Activated T-helper 2 cell treated with anti-CD3 and anti-CD28 coated beads, Interferon-gamma antibody, Interleukin-2, Interleukin-4, amounts not matched to agents 10 μg/mL and 5 μg/mL and 100 μg/mL, durations not matched to agents 14 hours and 24 hours and 36 hours (primary cell): Measurements from ENCODE around the gene PTPRN2. TPM values are rescaled to one million over a fixed set of nuclear protein-coding genes. Genes with fewer than 3 reads are reported as not detected.

Experiments used
- DNase-seq: peaks from one replicate; pipeline ENCODE4 v3.0.0; 2021; ENCODE audit warnings: low spot score
- H3K27ac Mint-ChIP-seq: one replicate; pipeline ENCODE4 v1.8.0; 2021; ENCODE audit warnings: mixed read lengths
- H3K27me3 Mint-ChIP-seq: one replicate; pipeline ENCODE4 v1.8.0; 2021; ENCODE audit warnings: low read depth, mixed read lengths
- H3K36me3 Mint-ChIP-seq: one replicate; pipeline ENCODE4 v1.8.0; 2021; ENCODE audit warnings: low read depth, mixed read lengths
- H3K4me1 Mint-ChIP-seq: one replicate; pipeline ENCODE4 v1.8.0; 2021; ENCODE audit warnings: low read depth, mixed read lengths
- H3K4me3 Mint-ChIP-seq: one replicate; pipeline ENCODE4 v1.8.0; 2021; ENCODE audit warnings: low read depth, mild to moderate bottlenecking, moderate library complexity, mixed read lengths
- H3K9me3 Mint-ChIP-seq: one replicate; pipeline ENCODE4 v1.8.0; 2021; ENCODE audit warnings: mixed read lengths
- intact Hi-C: fragments of 100-400 bp; cut with micrococcal nuclease; formaldehyde crosslinking; loops from one replicate; pipeline ENCODE4 v1.15.1; 2023
- total RNA-seq: library from RNA; stranded (reverse); gene quantifications from 2 replicates; pipeline ENCODE4 v1.2.3, GENCODE V29; 2022

PTPRN2 gene
- total RNA-seq, 1 donor from 2014 or later = 1.3 TPM

GRCh38 chr7:158329014-158329610 is 258.5 kb downstream of the PTPRN2 start:
- Mint-ChIP-seq H3K27ac (no peak overlapping the region), H3K9me3 (peaks cover 50% of the 10 kb centered on the region), H3K4me3 (no peak overlapping the region), H3K27me3 (no peaks in the 10 kb centered on the region), H3K36me3 (peaks cover 20% of the 10 kb centered on the region), H3K4me1 (no peaks in the 10 kb centered on the region)
- DNase-seq = no peak
- intact Hi-C loops = no loop called here

GRCh38 chr7:158328376-158329013 is 259.1 kb downstream of the PTPRN2 start:
- intact Hi-C loops = no loop called here
- Mint-ChIP-seq H3K4me1 (no peaks in the 10 kb centered on the region), H3K27me3 (no peaks in the 10 kb centered on the region), H3K9me3 (peaks cover 53% of the 10 kb centered on the region), H3K27ac (no peak overlapping the region), H3K36me3 (peaks cover 18% of the 10 kb centered on the region), H3K4me3 (no peak overlapping the region)
- no peak for DNase-seq

- H3K27ac Mint-ChIP-seq = no peak overlapping the region
- intact Hi-C loops = no loop called here
- H3K27me3 Mint-ChIP-seq = no peaks in the 10 kb centered on the region
- H3K36me3 Mint-ChIP-seq = peaks cover 13% of the 10 kb centered on the region
- H3K4me3 Mint-ChIP-seq = no peak overlapping the region
- DNase-seq = no peak
- no peaks in the 10 kb centered on the region for H3K4me1 Mint-ChIP-seq
- peaks cover 47% of the 10 kb centered on the region for H3K9me3 Mint-ChIP-seq
Measured at GRCh38 chr7:158327571-158328180, 259.9 kb downstream of the PTPRN2 start.

GRCh38 chr7:158327012-158327411 is 260.6 kb downstream of the PTPRN2 start:
- intact Hi-C loops = no loop called here
- H3K4me3 Mint-ChIP-seq = no peak overlapping the region
- no peak for DNase-seq
- H3K9me3 Mint-ChIP-seq = peaks cover 40% of the 10 kb centered on the region
- no peaks in the 10 kb centered on the region for H3K4me1 Mint-ChIP-seq
- H3K36me3 Mint-ChIP-seq = peaks cover 8% of the 10 kb centered on the region
- no peaks in the 10 kb centered on the region for H3K27me3 Mint-ChIP-seq
- no peak overlapping the region for H3K27ac Mint-ChIP-seq

- intact Hi-C loops = no loop called here
- H3K4me1 Mint-ChIP-seq = no peaks in the 10 kb centered on the region
- no peak overlapping the region for H3K27ac Mint-ChIP-seq
- peaks cover 29% of the 10 kb centered on the region for H3K9me3 Mint-ChIP-seq
- H3K27me3 Mint-ChIP-seq = no peaks in the 10 kb centered on the region
- no peak for DNase-seq
- no peak overlapping the region for H3K4me3 Mint-ChIP-seq
- H3K36me3 Mint-ChIP-seq = peaks cover 3% of the 10 kb centered on the region
Measured at GRCh38 chr7:158325530-158326381, 261.9 kb downstream of the PTPRN2 start.

- peaks cover 3% of the 10 kb centered on the region for H3K36me3 Mint-ChIP-seq
- H3K9me3 Mint-ChIP-seq = peaks cover 33% of the 10 kb centered on the region
- no peak overlapping the region for H3K4me3 Mint-ChIP-seq
- H3K4me1 Mint-ChIP-seq = no peaks in the 10 kb centered on the region
- intact Hi-C loops = no loop called here
- DNase-seq = no peak
- no peaks in the 10 kb centered on the region for H3K27me3 Mint-ChIP-seq
- H3K27ac Mint-ChIP-seq = no peak overlapping the region
Measured at GRCh38 chr7:158324397-158325360, 262.9 kb downstream of the PTPRN2 start.

GRCh38 chr7:158323741-158324396 is 263.8 kb downstream of the PTPRN2 start:
- Mint-ChIP-seq H3K9me3 (peaks cover 33% of the 10 kb centered on the region), H3K27me3 (no peaks in the 10 kb centered on the region), H3K4me1 (no peaks in the 10 kb centered on the region), H3K36me3 (peaks cover 3% of the 10 kb centered on the region), H3K27ac (no peak overlapping the region), H3K4me3 (no peak overlapping the region)
- intact Hi-C loops = no loop called here
- DNase-seq = no peak

- Mint-ChIP-seq H3K27ac (no peak overlapping the region), H3K4me3 (no peak overlapping the region), H3K9me3 (peaks cover 33% of the 10 kb centered on the region), H3K36me3 (peaks cover 3% of the 10 kb centered on the region), H3K27me3 (no peaks in the 10 kb centered on the region), H3K4me1 (no peaks in the 10 kb centered on the region)
- intact Hi-C loops = no loop called here
- no peak for DNase-seq
Measured at GRCh38 chr7:158322616-158323530, 264.8 kb downstream of the PTPRN2 start.

GRCh38 chr7:158321936-158322615 is 265.5 kb downstream of the PTPRN2 start:
- Mint-ChIP-seq H3K9me3 (peaks cover 27% of the 10 kb centered on the region), H3K36me3 (peaks cover 3% of the 10 kb centered on the region), H3K4me1 (no peaks in the 10 kb centered on the region), H3K27me3 (no peaks in the 10 kb centered on the region), H3K27ac (no peak overlapping the region), H3K4me3 (no peak overlapping the region)
- no peak for DNase-seq
- intact Hi-C loops = no loop called here

- H3K4me3 Mint-ChIP-seq = no peak overlapping the region
- no peaks in the 10 kb centered on the region for H3K27me3 Mint-ChIP-seq
- DNase-seq = no peak
- no peaks in the 10 kb centered on the region for H3K4me1 Mint-ChIP-seq
- peaks cover 18% of the 10 kb centered on the region for H3K9me3 Mint-ChIP-seq
- H3K36me3 Mint-ChIP-seq = no peaks in the 10 kb centered on the region
- intact Hi-C loops = no loop called here
- H3K27ac Mint-ChIP-seq = no peak overlapping the region
Measured at GRCh38 chr7:158321056-158321700, 266.4 kb downstream of the PTPRN2 start.
